GM18526 (cell line): ENCODE data around the gene TP53BP1.
A peak's percentile ranks its signal among the peaks of the same experiment; 100 is the strongest.

ENCODE experiments used
- POLR2A ChIP-seq: IDR thresholded peaks from 3 replicates; pipeline ENCODE4 v1.6.1; 2011; ENCODE audit not compliant: insufficient read length; ENCODE audit errors: extremely low read depth

TP53BP1 gene

GRCh38 chr15:43414196-43414595 lies 78.8 kb downstream of the TP53BP1 start:
- no peak for TF ChIP-seq POLR2A

GRCh38 chr15:43412096-43412495 lies 80.9 kb downstream of the TP53BP1 start:
- no peak for TF ChIP-seq POLR2A

GRCh38 chr15:43410572-43411214 lies 82.3 kb downstream of the TP53BP1 start:
- TF ChIP-seq POLR2A: no peak

GRCh38 chr15:43408789-43409188 lies 84.2 kb downstream of the TP53BP1 start:
- TF ChIP-seq POLR2A: no peak

- no peak for TF ChIP-seq POLR2A
Measured at GRCh38 chr15:43406808-43407207, 86.1 kb downstream of the TP53BP1 start.

GRCh38 chr15:43406189-43406588 lies 86.8 kb downstream of the TP53BP1 start:
- TF ChIP-seq POLR2A: no peak

GRCh38 chr15:43404130-43404529 lies 88.8 kb downstream of the TP53BP1 start:
- no peak for TF ChIP-seq POLR2A

GRCh38 chr15:43403616-43404015 lies 89.3 kb downstream of the TP53BP1 start:
- TF ChIP-seq POLR2A: no peak

- TF ChIP-seq POLR2A: no peak
Measured at GRCh38 chr15:43402255-43402654, 90.7 kb downstream of the TP53BP1 start.

GRCh38 chr15:43390723-43391122 lies 102.2 kb downstream of the TP53BP1 start:
- no peak for TF ChIP-seq POLR2A

GRCh38 chr15:43383070-43383469 lies 109.9 kb downstream of the TP53BP1 start:
- no peak for TF ChIP-seq POLR2A

- no peak for TF ChIP-seq POLR2A
Measured at GRCh38 chr15:43382310-43382709, 110.6 kb downstream of the TP53BP1 start.

- TF ChIP-seq POLR2A: no peak
Measured at GRCh38 chr15:43378601-43379000, 114.4 kb downstream of the TP53BP1 start.

GRCh38 chr15:43376017-43376705 lies 116.8 kb downstream of the TP53BP1 start:
- no peak for TF ChIP-seq POLR2A

- TF ChIP-seq POLR2A: peak; percentile 78
Measured at GRCh38 chr15:43370975-43371974, 121.7 kb downstream of the TP53BP1 start, which contains the start of the genes TUBGCP4 and ZSCAN29. Gene TUBGCP4 (plus strand): TSS chr15:43371101. CDS start chr15:43371355, 254 bp downstream. Gene ZSCAN29 (minus strand): TSS chr15:43371043. CDS start chr15:43369913, 1,130 bp downstream.
